HEK293T (cell line): ENCODE data around the gene USP1.

ENCODE experiments used
- ARNT ChIP-seq: fragments of 450-650 bp; IDR thresholded peaks from 2 replicates; pipeline ENCODE4 v1.6.1; 2017; ENCODE audit warnings: mild to moderate bottlenecking
- CTBP1 ChIP-seq: fragments of 450-650 bp; IDR thresholded peaks from 2 replicates; pipeline ENCODE4 v1.6.1; 2016; ENCODE audit warnings: borderline replicate concordance
- ELF4 ChIP-seq: fragments of 450-650 bp; IDR thresholded peaks from 2 replicates; pipeline ENCODE4 v1.6.1; 2017; ENCODE audit warnings: antibody characterized with exemption
- FOXA1 ChIP-seq: fragments of 450-650 bp; IDR thresholded peaks from 2 replicates; pipeline ENCODE4 v1.6.1; 2016; ENCODE audit warnings: mild to moderate bottlenecking
- FOXK2 ChIP-seq: fragments of 450-650 bp; IDR thresholded peaks from 2 replicates; pipeline ENCODE4 v1.6.1; 2016; ENCODE audit warnings: mild to moderate bottlenecking
- FOXM1 ChIP-seq: fragments of 450-650 bp; IDR thresholded peaks from 2 replicates; pipeline ENCODE4 v1.6.1; 2017; ENCODE audit warnings: mild to moderate bottlenecking, borderline replicate concordance
- L3MBTL2 ChIP-seq: fragments of 450-650 bp; conservative IDR thresholded peaks from 2 replicates; pipeline ENCODE4 v1.6.1; 2016; ENCODE audit warnings: mild to moderate bottlenecking
- PKNOX1 ChIP-seq: fragments of 450-650 bp; IDR thresholded peaks from 2 replicates; pipeline ENCODE4 v1.6.1; 2016
- SP1 ChIP-seq: fragments of 450-650 bp; IDR thresholded peaks from 2 replicates; pipeline ENCODE4 v1.6.1; 2017
- ZNF384 ChIP-seq: fragments of 450-650 bp; IDR thresholded peaks from 2 replicates; pipeline ENCODE4 v1.6.1; 2016

GRCh38 chr1:62462370-62462769 is 25.5 kb downstream of the USP1 start:
- no peak for TF ChIP-seq FOXA1
- no peak for TF ChIP-seq FOXM1
- TF ChIP-seq CTBP1 = no peak
- no peak for TF ChIP-seq FOXK2
- TF ChIP-seq ELF4 = no peak
- no peak for TF ChIP-seq PKNOX1
- TF ChIP-seq ZNF384 = no peak
- TF ChIP-seq L3MBTL2 = no peak
- no peak for TF ChIP-seq ARNT
- no peak for TF ChIP-seq SP1
